ENCODE results near the gene ESRRA.

The ESRRA gene

DNA sequence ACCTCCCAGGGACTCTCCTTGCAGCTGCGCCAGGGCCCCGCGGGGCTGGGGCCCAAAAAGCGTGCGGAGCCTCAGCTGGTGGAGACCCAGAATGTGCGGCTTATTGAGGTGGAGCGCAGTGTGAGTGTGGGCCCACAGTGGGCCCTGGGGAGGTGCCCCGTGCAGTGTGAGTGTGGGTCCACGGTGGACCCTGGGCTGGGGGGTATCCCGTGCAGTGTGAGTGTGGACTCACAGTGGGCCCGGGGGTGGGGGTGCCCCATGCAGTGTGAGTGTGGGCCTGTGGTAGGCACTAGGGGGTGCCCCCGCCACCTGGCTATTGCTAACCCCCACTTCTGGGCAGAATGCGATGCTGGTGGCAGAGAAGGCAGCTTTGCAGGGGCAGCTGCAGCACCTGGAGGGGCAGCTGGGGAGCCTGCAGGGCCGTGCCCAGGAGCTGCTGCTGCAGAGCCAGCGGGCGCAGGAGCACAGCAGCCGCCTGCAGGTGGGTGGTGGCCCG is 45.9 kb downstream of the ESRRA start:
- no peak for DNase-seq (ENCODE audit: low read depth)
- TF ChIP-seq CTCF (IDR thresholded peaks at IDR 0.05; ENCODE audit: low read length, missing control alignments) = no peak
- H3K4me3 ChIP-seq (replicated peaks; ENCODE audit: low read depth, low read length) = no peak overlapping the region

DNA sequence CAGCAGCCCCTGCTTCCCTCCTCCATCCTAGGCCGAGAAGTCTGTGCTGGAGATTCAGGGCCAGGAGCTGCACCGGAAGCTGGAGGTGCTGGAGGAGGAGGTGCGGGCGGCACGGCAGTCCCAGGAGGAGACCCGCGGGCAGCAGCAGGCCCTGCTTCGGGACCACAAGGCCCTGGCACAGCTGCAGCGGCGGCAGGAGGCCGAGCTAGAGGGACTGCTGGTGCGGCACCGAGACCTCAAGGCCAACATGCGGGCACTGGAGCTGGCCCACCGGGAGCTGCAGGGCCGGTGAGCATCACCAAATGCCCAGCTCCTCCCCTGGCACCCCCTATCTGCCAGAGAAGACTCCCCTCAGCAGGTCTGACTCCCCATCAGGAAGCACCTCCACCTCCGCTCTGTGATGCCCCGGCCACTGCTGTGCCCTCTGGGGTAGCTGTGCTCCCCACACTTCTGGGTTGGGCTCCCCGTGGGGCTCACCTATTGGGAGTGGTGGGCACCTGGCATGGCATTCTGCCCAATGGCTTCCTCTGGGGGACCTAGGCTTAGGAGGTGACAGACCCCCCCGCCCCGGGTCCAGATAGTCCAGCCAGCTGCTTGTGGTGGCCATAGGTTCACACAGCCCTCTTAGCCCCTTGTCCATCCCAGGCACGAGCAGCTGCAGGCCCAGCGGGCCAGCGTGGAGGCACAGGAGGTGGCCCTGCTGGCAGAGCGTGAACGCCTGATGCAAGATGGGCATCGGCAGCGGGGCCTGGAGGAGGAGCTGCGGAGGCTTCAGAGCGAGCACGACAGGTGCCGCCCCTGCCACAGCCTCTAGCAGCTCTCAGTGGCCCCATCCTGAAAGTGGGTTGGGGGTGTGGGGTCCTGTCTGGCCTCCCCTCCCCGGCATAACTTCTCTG is 47.0 kb downstream of the ESRRA start:
- DNase-seq (ENCODE audit: low read depth) = no peak
- TF ChIP-seq CTCF (IDR thresholded peaks at IDR 0.05; ENCODE audit: low read length, missing control alignments) = no peak

GRCh38 chr11:64352995-64353714 is 47.8 kb downstream of the ESRRA start:
- H3K4me3 ChIP-seq (replicated peaks; ENCODE audit: low read depth, low read length) = no peak overlapping the region
- TF ChIP-seq CTCF (IDR thresholded peaks at IDR 0.05; ENCODE audit: low read length, missing control alignments) = no peak
- DNase-seq (ENCODE audit: low read depth) = no peak

More for the DNA sequence above, 47.0 kb downstream of the ESRRA start:
- H3K4me3 ChIP-seq (replicated peaks; ENCODE audit: low read depth, low read length) = no peak overlapping the region

DNA sequence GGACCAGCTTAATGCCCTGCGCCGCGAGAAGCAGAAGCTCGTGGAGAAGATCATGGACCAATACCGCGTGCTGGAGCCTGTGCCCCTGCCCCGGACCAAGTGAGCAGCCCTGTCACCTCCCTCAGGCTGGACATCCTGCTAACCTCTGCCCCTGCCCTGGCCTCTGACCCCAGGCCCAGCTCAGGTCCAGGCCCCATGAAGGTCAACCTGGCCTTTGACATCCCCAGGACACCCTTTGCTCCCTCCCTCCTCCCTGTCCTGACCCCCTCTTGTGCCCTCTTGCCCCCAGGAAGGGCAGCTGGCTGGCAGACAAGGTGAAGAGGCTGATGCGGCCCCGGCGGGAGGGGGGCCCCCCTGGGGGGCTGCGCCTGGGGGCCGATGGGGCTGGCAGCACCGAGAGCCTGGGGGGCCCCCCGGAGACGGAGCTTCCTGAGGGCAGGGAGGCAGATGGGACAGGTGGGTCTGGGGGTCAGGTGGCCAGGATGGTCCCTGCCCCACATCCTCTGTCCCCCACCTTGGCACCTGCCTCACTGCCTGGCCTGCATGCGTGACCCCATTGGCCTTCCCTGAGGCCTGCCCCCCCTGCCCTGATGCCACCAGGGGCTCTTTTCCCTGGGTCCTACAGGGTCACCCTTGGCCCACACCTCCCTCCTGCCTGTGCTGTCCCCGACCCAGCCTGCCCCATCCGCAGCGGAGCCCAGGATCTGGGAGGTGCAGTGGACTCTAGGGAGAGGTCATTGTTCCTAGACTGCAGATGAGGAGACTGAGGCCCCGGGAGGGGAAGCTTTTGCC is 48.6 kb downstream of the ESRRA start:
- TF ChIP-seq CTCF (IDR thresholded peaks at IDR 0.05; ENCODE audit: low read length, missing control alignments) = no peak
- H3K4me3 ChIP-seq (replicated peaks; ENCODE audit: low read depth, low read length) = no peak overlapping the region
- no peak for DNase-seq (ENCODE audit: low read depth)

DNA sequence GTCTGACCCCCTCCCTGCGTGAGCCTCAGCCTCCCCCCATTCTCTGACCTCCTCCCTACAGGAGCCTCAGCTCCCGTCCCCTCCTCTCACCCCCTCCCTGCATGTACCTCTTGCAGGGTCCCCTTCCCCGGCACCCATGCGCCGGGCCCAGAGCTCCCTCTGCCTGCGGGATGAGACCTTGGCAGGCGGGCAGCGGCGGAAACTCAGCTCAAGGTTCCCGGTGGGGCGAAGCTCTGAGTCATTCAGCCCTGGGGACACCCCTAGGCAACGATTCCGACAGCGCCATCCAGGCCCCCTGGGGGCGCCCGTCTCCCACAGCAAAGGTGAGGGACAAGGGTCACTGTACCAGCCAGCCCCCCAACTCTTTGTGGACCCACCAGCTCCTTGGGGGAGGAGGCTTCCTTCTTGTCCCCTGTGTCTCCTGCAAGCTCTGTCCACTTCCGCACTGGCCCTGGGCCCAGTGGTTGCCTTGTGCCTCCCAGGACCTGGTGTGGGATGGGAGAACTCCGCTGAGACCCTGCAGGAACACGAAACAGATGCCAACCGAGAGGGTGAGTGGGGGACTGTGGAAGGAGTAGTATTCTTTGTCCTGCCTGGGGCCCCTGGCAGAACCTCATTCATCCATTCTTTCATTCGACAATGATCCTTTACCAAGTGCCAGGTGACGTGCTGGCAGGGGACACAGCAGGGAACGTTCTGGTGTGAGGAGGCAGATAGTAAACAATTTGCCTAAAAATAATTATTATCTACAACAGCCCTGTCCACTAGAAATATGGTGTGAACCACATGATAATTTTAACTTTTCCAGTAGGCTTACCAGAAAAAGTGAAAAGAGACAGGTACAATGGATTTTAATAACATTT is 50.0 kb downstream of the ESRRA start:
- TF ChIP-seq CTCF (IDR thresholded peaks at IDR 0.05; ENCODE audit: low read length, missing control alignments) = peak; percentile 72
- H3K4me3 ChIP-seq (replicated peaks; ENCODE audit: low read depth, low read length) = peak overlapping the region; percentile 32
- DNase-seq (ENCODE audit: low read depth) = peak; percentile 80

Data from fibroblast of pulmonary artery (primary cell).